ENCODE measurements around the gene CASP7. TPM values are rescaled to one million over a fixed set of nuclear protein-coding genes. Genes with fewer than 3 reads are reported as not detected.

The CASP7 gene
- total RNA-seq, 6 donors from 2014 or later, result 17.4 to 35.1 (median 29.6) TPM

GRCh38 chr10:113641702-113642101 is 38.0 kb upstream of the CASP7 start:
- Histone ChIP-seq H3K4me3 (no peak overlapping the region), H3K27ac (no peak overlapping the region), H3K36me3 (no peaks in the 10 kb centered on the region), H3K9me3 (no peaks in the 10 kb centered on the region), H3K4me1 (peaks cover 0 to 18% (median 5%) of the 10 kb centered on the region in 4 donors), H3K27me3 (no peaks in the 10 kb centered on the region)
- no peak for TF ChIP-seq POLR2A (IDR thresholded peaks at IDR 0.05)
- TF ChIP-seq, protein P1, sequence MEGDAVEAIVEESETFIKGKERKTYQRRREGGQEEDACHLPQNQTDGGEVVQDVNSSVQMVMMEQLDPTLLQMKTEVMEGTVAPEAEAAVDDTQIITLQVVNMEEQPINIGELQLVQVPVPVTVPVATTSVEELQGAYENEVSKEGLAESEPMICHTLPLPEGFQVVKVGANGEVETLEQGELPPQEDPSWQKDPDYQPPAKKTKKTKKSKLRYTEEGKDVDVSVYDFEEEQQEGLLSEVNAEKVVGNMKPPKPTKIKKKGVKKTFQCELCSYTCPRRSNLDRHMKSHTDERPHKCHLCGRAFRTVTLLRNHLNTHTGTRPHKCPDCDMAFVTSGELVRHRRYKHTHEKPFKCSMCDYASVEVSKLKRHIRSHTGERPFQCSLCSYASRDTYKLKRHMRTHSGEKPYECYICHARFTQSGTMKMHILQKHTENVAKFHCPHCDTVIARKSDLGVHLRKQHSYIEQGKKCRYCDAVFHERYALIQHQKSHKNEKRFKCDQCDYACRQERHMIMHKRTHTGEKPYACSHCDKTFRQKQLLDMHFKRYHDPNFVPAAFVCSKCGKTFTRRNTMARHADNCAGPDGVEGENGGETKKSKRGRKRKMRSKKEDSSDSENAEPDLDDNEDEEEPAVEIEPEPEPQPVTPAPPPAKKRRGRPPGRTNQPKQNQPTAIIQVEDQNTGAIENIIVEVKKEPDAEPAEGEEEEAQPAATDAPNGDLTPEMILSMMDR (IDR thresholded peaks at IDR 0.05), result no peak
- TF ChIP-seq EP300 (IDR thresholded peaks at IDR 0.05), result no peak
- no peak for TF ChIP-seq POLR2AphosphoS5 (IDR thresholded peaks at IDR 0.05)
- WGBS, 2 donors, result 66 to 81% methylated on average over 4 of the region's 4 CpGs
- DNase-seq (no peak), ATAC-seq (ENCODE audit: low FRiP score in 2 of 2) (no peak)

GRCh38 chr10:113643183-113643582 is 36.5 kb upstream of the CASP7 start:
- DNase-seq (no peak), ATAC-seq (ENCODE audit: low FRiP score in 2 of 2) (no peak)
- H3K9me3 ChIP-seq, result no peaks in the 10 kb centered on the region
- H3K27me3 ChIP-seq, result no peaks in the 10 kb centered on the region
- peaks cover 0 to 18% (median 5%) of the 10 kb centered on the region in 4 donors for H3K4me1 ChIP-seq
- no peak overlapping the region for H3K27ac ChIP-seq
- H3K4me3 ChIP-seq, result no peak overlapping the region
- H3K36me3 ChIP-seq, result no peaks in the 10 kb centered on the region
- TF ChIP-seq, protein P1 (IDR thresholded peaks at IDR 0.05), result no peak
- TF ChIP-seq POLR2A (IDR thresholded peaks at IDR 0.05) (no peak), POLR2AphosphoS5 (IDR thresholded peaks at IDR 0.05) (no peak), EP300 (IDR thresholded peaks at IDR 0.05) (no peak)
- 60 to 70% methylated on average over 4 of the region's 4 CpGs for WGBS, 2 donors

- DNase-seq, result no peak
- ATAC-seq (ENCODE audit: low FRiP score in 2 of 2), result no peak
- Histone ChIP-seq H3K4me3 (no peak overlapping the region), H3K36me3 (no peaks in the 10 kb centered on the region), H3K27ac (no peak overlapping the region), H3K27me3 (no peaks in the 10 kb centered on the region), H3K9me3 (no peaks in the 10 kb centered on the region), H3K4me1 (peaks cover 0 to 18% (median 5%) of the 10 kb centered on the region in 4 donors)
- 27 to 31% methylated on average over 7 of the region's 7 CpGs for WGBS, 2 donors
- TF ChIP-seq POLR2AphosphoS5 (IDR thresholded peaks at IDR 0.05) (no peak), EP300 (IDR thresholded peaks at IDR 0.05) (no peak), POLR2A (IDR thresholded peaks at IDR 0.05) (no peak)
- TF ChIP-seq, protein P1 (IDR thresholded peaks at IDR 0.05), result no peak
These were observed 35.3 kb upstream of the CASP7 start for GRCh38 chr10:113644185-113645120.

DNA sequence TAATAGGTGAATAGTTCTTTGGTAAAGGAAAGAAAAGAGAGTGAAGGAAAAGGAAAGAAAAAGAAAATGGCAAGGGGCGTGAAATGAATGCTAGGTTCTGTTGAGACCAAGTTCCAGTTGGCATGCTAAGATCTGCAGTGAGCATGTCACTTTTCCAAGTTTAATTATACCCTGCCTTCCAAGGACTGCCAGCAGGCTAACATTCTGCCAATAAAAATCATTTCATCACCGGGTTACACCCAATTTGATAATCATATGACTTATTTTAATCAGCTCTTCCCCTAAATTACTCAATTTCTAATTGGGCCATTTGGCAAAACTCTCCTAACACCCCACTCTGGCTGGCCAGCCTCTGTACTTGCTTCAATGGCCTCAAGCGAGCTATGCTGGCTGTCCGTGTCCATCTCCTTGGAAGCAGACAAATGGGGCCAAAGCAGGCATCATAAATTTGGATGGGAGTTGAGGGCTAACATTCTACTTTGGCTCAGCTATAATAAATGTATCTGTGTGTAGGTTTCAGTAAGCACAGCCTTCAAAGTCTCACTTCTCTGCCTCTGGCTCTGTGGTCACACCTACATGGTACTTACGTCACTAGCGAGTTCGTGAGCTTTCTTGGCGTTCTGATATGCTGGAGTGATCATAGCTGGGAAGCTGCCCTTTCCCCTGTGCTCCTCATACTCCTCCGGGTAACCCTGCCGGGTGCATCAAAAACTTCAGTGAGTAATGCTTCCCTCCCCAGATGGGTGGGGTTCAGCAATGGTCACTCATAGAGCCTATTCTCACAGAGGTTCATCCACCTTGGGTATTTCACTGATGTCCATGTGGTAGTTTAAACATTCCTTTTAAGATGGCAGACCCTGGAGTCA is 33.1 kb upstream of the CASP7 start:
- no peaks in the 10 kb centered on the region for H3K9me3 ChIP-seq
- DNase-seq, result no peak
- H3K27ac ChIP-seq, result no peak overlapping the region
- 84 to 90% methylated on average over 10 of the region's 10 CpGs for WGBS, 2 donors
- H3K4me1 ChIP-seq, result peaks cover 0 to 18% (median 5%) of the 10 kb centered on the region in 4 donors
- TF ChIP-seq, protein P1 (IDR thresholded peaks at IDR 0.05), result no peak
- TF ChIP-seq POLR2A (IDR thresholded peaks at IDR 0.05) (no peak), POLR2AphosphoS5 (IDR thresholded peaks at IDR 0.05) (no peak), EP300 (IDR thresholded peaks at IDR 0.05) (no peak)
- no peaks in the 10 kb centered on the region for H3K36me3 ChIP-seq
- H3K4me3 ChIP-seq, result no peak overlapping the region
- ATAC-seq (ENCODE audit: low FRiP score in 2 of 2), result peak in 1 of 2 donors; percentile 52
- H3K27me3 ChIP-seq, result no peaks in the 10 kb centered on the region
